GM23338 (cell line): ENCODE data around the gene GFI1B. TPM values are rescaled to one million over a fixed set of nuclear protein-coding genes. Genes with fewer than 3 reads are reported as not detected.

ENCODE experiments used
- ATAC-seq: fragments of 200-7000 bp; cut with Tn5 transposase; 3 replicates; pipeline ENCODE4 v1.9.1; 2020
- DNase-seq: peaks from one replicate; pipeline ENCODE4 v3.0.0-alpha.2; 2015; ENCODE audit warnings: low spot score
- H2AFZ ChIP-seq: fragments of 200-600 bp; sonication (generic); 2 replicates; pipeline ENCODE4 v1.8.0; 2016; ENCODE audit warnings: antibody characterized with exemption, mild to moderate bottlenecking, moderate library complexity
- H3F3A ChIP-seq: fragments of 200-600 bp; sonication (generic); replicated peaks from 2 replicates; pipeline ENCODE4 v1.8.0; 2017; ENCODE audit warnings: antibody characterized with exemption, mixed run types, low read depth
- H3K27ac ChIP-seq: fragments of 200-600 bp; sonication (generic); 2 replicates; pipeline ENCODE4 v1.6.1; 2016; ENCODE audit warnings: low read depth
- H3K27me3 ChIP-seq: fragments of 200-600 bp; sonication (generic); 2 replicates; pipeline ENCODE4 v1.8.0; 2016; ENCODE audit warnings: mild to moderate bottlenecking, mixed run types, moderate library complexity; ENCODE audit not compliant: insufficient read depth
- H3K36me3 ChIP-seq: fragments of 200-600 bp; sonication (generic); 2 replicates; pipeline ENCODE4 v1.8.0; 2016; ENCODE audit warnings: mild to moderate bottlenecking; ENCODE audit not compliant: insufficient read depth
- H3K4me1 ChIP-seq: fragments of 200-600 bp; sonication (generic); 2 replicates; pipeline ENCODE4 v1.8.0; 2016; ENCODE audit warnings: mild to moderate bottlenecking, moderate library complexity; ENCODE audit not compliant: insufficient read depth
- H3K4me2 ChIP-seq: fragments of 200-600 bp; sonication (generic); 2 replicates; pipeline ENCODE4 v1.7.1; 2017; ENCODE audit warnings: mixed run types
- H3K4me3 ChIP-seq: fragments of 200-600 bp; sonication (generic); 2 replicates; pipeline ENCODE4 v1.6.1; 2016; ENCODE audit warnings: mixed run types
- H3K79me2 ChIP-seq: fragments of 200-600 bp; sonication (generic); replicated peaks from 2 replicates; pipeline ENCODE4 v1.8.0; 2017; ENCODE audit warnings: mild to moderate bottlenecking; ENCODE audit not compliant: insufficient read depth
- H3K9me2 ChIP-seq: fragments of 200-600 bp; sonication (generic); 2 replicates; pipeline ENCODE4 v1.8.0; 2017; ENCODE audit not compliant: insufficient read depth
- H4K20me1 ChIP-seq: fragments of 200-600 bp; sonication (generic); replicated peaks from 2 replicates; pipeline ENCODE4 v1.8.0; 2017; ENCODE audit warnings: mild to moderate bottlenecking; ENCODE audit not compliant: insufficient read depth
- H3K27ac Mint-ChIP-seq: 2 replicates; pipeline ENCODE4 v1.8.0; 2020; ENCODE audit warnings: inconsistent platforms, mild to moderate bottlenecking, moderate library complexity, mixed read lengths
- H3K27me3 Mint-ChIP-seq: 3 replicates; pipeline ENCODE4 v1.8.0; 2022; ENCODE audit warnings: low read depth, mild to moderate bottlenecking, moderate library complexity, mixed read lengths, inconsistent platforms; ENCODE audit not compliant: insufficient read depth, poor library complexity
- H3K36me3 Mint-ChIP-seq: 3 replicates; pipeline ENCODE4 v1.8.0; 2021; ENCODE audit warnings: low read depth, mild to moderate bottlenecking, inconsistent platforms, moderate library complexity, mixed read lengths
- H3K4me1 Mint-ChIP-seq: 3 replicates; pipeline ENCODE4 v1.8.0; 2020; ENCODE audit warnings: mild to moderate bottlenecking, inconsistent platforms, mixed read lengths
- H3K4me3 Mint-ChIP-seq: 3 replicates; pipeline ENCODE4 v1.8.0; 2021; ENCODE audit warnings: moderate library complexity, mild to moderate bottlenecking, inconsistent platforms, mixed read lengths
- H3K9me3 Mint-ChIP-seq: 3 replicates; pipeline ENCODE4 v1.8.0; 2020; ENCODE audit warnings: moderate library complexity, mild to moderate bottlenecking, inconsistent platforms, mixed read lengths
- CREB1 ChIP-seq: fragments of 250-450 bp; sonication (Bioruptor Pico); IDR thresholded peaks from 2 replicates; pipeline ENCODE4 v1.5.0; 2020; ENCODE audit warnings: low read depth, mild to moderate bottlenecking, moderate library complexity
- CTCF ChIP-seq, 2 experiments: fragments of 200-600 bp in 1 of 2; sonication (generic) in 1 of 2; conservative IDR thresholded peaks; 2 replicates each; pipeline versions ENCODE4 v1.5.1 to v1.6.1; 2016 to 2017; ENCODE audit warnings: antibody characterized with exemption in 2 of 2, low read depth in 2 of 2, mild to moderate bottlenecking in 2 of 2, moderate library complexity in 1 of 2
- ETS1 ChIP-seq: IDR thresholded peaks from 2 replicates; pipeline ENCODE4 v1.6.1; 2016; ENCODE audit warnings: antibody characterized with exemption
- EZH2 ChIP-seq: fragments of 200-600 bp; sonication (generic); IDR thresholded peaks from one replicate; pipeline ENCODE4 v1.8.0; 2017; ENCODE audit warnings: antibody characterized with exemption, mild to moderate bottlenecking, low read depth; ENCODE audit not compliant: unreplicated experiment
- EZH2phosphoT487 ChIP-seq: fragments of 200-600 bp; sonication (generic); IDR thresholded peaks from one replicate; pipeline ENCODE4 v1.8.1; 2018; ENCODE audit warnings: antibody characterized with exemption; ENCODE audit not compliant: unreplicated experiment
- JUNB ChIP-seq: IDR thresholded peaks from one replicate; pipeline ENCODE4 v1.6.1; 2016; ENCODE audit warnings: antibody characterized with exemption; ENCODE audit not compliant: unreplicated experiment
- NANOG ChIP-seq: IDR thresholded peaks from 2 replicates; pipeline ENCODE4 v1.6.1; 2016; ENCODE audit warnings: antibody characterized with exemption, borderline replicate concordance
- POLR2AphosphoS5 ChIP-seq: IDR thresholded peaks from 2 replicates; pipeline ENCODE4 v1.6.1; 2016; ENCODE audit warnings: antibody characterized with exemption, low read depth
- STAT1 ChIP-seq: IDR thresholded peaks from one replicate; pipeline ENCODE4 v1.6.1; 2016; ENCODE audit warnings: antibody characterized with exemption; ENCODE audit not compliant: unreplicated experiment
- ZNF114 ChIP-seq: fragments of 250-450 bp; sonication (Bioruptor Pico); IDR thresholded peaks from 2 replicates; pipeline ENCODE4 v1.5.0; 2020; ENCODE audit warnings: mild to moderate bottlenecking, moderate library complexity
- ZNF331 ChIP-seq: fragments of 250-450 bp; sonication (Bioruptor Pico); IDR thresholded peaks from 2 replicates; pipeline ENCODE4 v1.5.0; 2020; ENCODE audit warnings: low read depth, mild to moderate bottlenecking, moderate library complexity
- ZNF462 ChIP-seq: fragments of 250-450 bp; sonication (Bioruptor Pico); IDR thresholded peaks from 2 replicates; pipeline ENCODE4 v1.5.0; 2020; ENCODE audit warnings: mild to moderate bottlenecking, moderate library complexity
- polyA plus RNA-seq: library from polyadenylated mRNA; unstranded; fragments of >200 nt; fragmentation: Nextera tagmentation; extraction: Ambion mirVana; gene quantifications from 2 replicates; pipeline ENCODE4 v1.2.1, GENCODE V29; 2016
- total RNA-seq: library from RNA; depleted of rRNA; stranded (reverse); fragments of >200 nt; shearing (Covaris generic); gene quantifications from 2 replicates; pipeline ENCODE4 v1.2.3, GENCODE V29; 2014

Gene GFI1B
- total and polyA plus RNA-seq, 2 experiments from 2014 or later: 0.38 TPM; not detected in 1

GRCh38 chr9:133006731-133007352 is 28.3 kb downstream of the GFI1B start:
- Histone ChIP-seq H3K9me2 (no peaks in the 10 kb centered on the region), H3K36me3 (no peaks in the 10 kb centered on the region), H2AFZ (no peak overlapping the region), H3K4me1 (peaks cover 23% of the 10 kb centered on the region), H4K20me1 (no peaks in the 10 kb centered on the region), H3K4me2 (no peak overlapping the region), H3K27ac (no peak overlapping the region), H3K4me3 (no peak overlapping the region), H3K79me2 (no peaks in the 10 kb centered on the region), H3K27me3 (peaks cover 51% of the 10 kb centered on the region), H3F3A (0 out of 2 replicates have a peak, but pooled peaks cover 4% of the 10 kb centered on the region)
- Mint-ChIP-seq H3K9me3 (no peaks in the 10 kb centered on the region; the same call in 2 of the 3 replicates), H3K27me3 (peaks cover 42% of the 10 kb centered on the region), H3K4me3 (no peak overlapping the region), H3K27ac (no peak overlapping the region), H3K36me3 (no peaks in the 10 kb centered on the region), H3K4me1 (peaks cover 31% of the 10 kb centered on the region)
- DNase-seq (no peak), ATAC-seq (no peak)
- TF ChIP-seq POLR2AphosphoS5 (no peak), JUNB (no peak)

- H3K4me2 ChIP-seq: no peak overlapping the region
- ATAC-seq: no peak
- H3K79me2 ChIP-seq: no peaks in the 10 kb centered on the region
- no peak overlapping the region for H3K27ac ChIP-seq
- no peaks in the 10 kb centered on the region for H3K9me2 ChIP-seq
- no peak overlapping the region for H3K4me3 ChIP-seq
- Mint-ChIP-seq H3K36me3 (no peaks in the 10 kb centered on the region), H3K9me3 (no peaks in the 10 kb centered on the region; the same call in 2 of the 3 replicates), H3K4me3 (no peak overlapping the region), H3K27ac (no peak overlapping the region), H3K27me3 (peaks cover 29% of the 10 kb centered on the region), H3K4me1 (peaks cover 20% of the 10 kb centered on the region)
- H3K36me3 ChIP-seq: no peaks in the 10 kb centered on the region
- H4K20me1 ChIP-seq: no peaks in the 10 kb centered on the region
- no peak overlapping the region for H2AFZ ChIP-seq
- no peak for DNase-seq
- H3K4me1 ChIP-seq: peaks cover 14% of the 10 kb centered on the region
- peaks cover 35% of the 10 kb centered on the region for H3K27me3 ChIP-seq
- H3F3A ChIP-seq: 0 out of 2 replicates have a peak, but pooled peaks cover 4% of the 10 kb centered on the region
- no peak for TF ChIP-seq ZNF462
- TF ChIP-seq ZNF114 (CRISPR knock-in tag): no peak
- no peak for TF ChIP-seq EZH2phosphoT487
- no peak for TF ChIP-seq ETS1
- no peak for TF ChIP-seq ZNF331 (CRISPR knock-in tag)
- TF ChIP-seq EZH2: no peak
- TF ChIP-seq JUNB: no peak
- no peak for TF ChIP-seq POLR2AphosphoS5
- TF ChIP-seq NANOG: no peak
- no peak for TF ChIP-seq CTCF (conservative IDR thresholded peaks at IDR 0.05; ENCODE audit: low read depth in 2 of 2)
- no peak for TF ChIP-seq CREB1
- TF ChIP-seq STAT1: no peak
Measured at GRCh38 chr9:133008406-133008805, 29.9 kb downstream of the GFI1B start.
